B cell (primary cell): ENCODE results near the gene VTI1A.

Experiments
- CTCF ChIP-seq: fragments of 200-600 bp; IDR thresholded peaks from one replicate; pipeline ENCODE4 v1.8.0; 2022; ENCODE audit warnings: antibody characterized with exemption, mild to moderate bottlenecking
- EZH2 ChIP-seq: IDR thresholded peaks from 2 replicates; pipeline ENCODE4 v1.6.1; 2012; ENCODE audit warnings: borderline replicate concordance, low read depth, mild to moderate bottlenecking, moderate library complexity, low read length; ENCODE audit not compliant: insufficient read depth, poor library complexity, severe bottlenecking

GRCh38 chr10:112807013-112807412 is 360.0 kb downstream of the VTI1A start:
- no peak for TF ChIP-seq CTCF
- no peak for TF ChIP-seq EZH2
